OCI-LY7 (cell line): Measurements from ENCODE around the gene SCAF8.

Source experiments
- EZH2phosphoT487 ChIP-seq: fragments of 200-600 bp; sonication (generic); IDR thresholded peaks from 2 replicates; pipeline ENCODE4 v1.6.1; 2018; ENCODE audit warnings: low read depth, borderline replicate concordance, mild to moderate bottlenecking, mixed run types, antibody characterized with exemption, low read length, moderate library complexity, mixed read lengths
- TF ChIP-seq, protein P1 (sequence below): fragments of 200-600 bp; sonication (generic); conservative IDR thresholded peaks from 2 replicates; pipeline ENCODE4 v1.5.1; 2014; ENCODE audit warnings: mild to moderate bottlenecking, antibody characterized with exemption, low read length, moderate library complexity, mixed read lengths

GRCh38 chr6:154876486-154877280 lies 143.5 kb downstream of the SCAF8 start:
- TF ChIP-seq, protein P1, sequence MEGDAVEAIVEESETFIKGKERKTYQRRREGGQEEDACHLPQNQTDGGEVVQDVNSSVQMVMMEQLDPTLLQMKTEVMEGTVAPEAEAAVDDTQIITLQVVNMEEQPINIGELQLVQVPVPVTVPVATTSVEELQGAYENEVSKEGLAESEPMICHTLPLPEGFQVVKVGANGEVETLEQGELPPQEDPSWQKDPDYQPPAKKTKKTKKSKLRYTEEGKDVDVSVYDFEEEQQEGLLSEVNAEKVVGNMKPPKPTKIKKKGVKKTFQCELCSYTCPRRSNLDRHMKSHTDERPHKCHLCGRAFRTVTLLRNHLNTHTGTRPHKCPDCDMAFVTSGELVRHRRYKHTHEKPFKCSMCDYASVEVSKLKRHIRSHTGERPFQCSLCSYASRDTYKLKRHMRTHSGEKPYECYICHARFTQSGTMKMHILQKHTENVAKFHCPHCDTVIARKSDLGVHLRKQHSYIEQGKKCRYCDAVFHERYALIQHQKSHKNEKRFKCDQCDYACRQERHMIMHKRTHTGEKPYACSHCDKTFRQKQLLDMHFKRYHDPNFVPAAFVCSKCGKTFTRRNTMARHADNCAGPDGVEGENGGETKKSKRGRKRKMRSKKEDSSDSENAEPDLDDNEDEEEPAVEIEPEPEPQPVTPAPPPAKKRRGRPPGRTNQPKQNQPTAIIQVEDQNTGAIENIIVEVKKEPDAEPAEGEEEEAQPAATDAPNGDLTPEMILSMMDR: no peak
- TF ChIP-seq EZH2phosphoT487: no peak
